GM21526 (cell line): ENCODE results near the gene IWS1.
"Not testable (repeated sequence)": the region's sequence is repeated elsewhere in the genome, so short reads cannot be mapped to it uniquely, and the experiment has no call there.

Experiments
- ATAC-seq: cut with Tn5 transposase; IDR thresholded peaks from one replicate; pipeline ENCODE4 v1.9.1; 2021; ENCODE audit warnings: moderate library complexity; ENCODE audit not compliant: unreplicated experiment, low FRiP score

Gene IWS1

DNA sequence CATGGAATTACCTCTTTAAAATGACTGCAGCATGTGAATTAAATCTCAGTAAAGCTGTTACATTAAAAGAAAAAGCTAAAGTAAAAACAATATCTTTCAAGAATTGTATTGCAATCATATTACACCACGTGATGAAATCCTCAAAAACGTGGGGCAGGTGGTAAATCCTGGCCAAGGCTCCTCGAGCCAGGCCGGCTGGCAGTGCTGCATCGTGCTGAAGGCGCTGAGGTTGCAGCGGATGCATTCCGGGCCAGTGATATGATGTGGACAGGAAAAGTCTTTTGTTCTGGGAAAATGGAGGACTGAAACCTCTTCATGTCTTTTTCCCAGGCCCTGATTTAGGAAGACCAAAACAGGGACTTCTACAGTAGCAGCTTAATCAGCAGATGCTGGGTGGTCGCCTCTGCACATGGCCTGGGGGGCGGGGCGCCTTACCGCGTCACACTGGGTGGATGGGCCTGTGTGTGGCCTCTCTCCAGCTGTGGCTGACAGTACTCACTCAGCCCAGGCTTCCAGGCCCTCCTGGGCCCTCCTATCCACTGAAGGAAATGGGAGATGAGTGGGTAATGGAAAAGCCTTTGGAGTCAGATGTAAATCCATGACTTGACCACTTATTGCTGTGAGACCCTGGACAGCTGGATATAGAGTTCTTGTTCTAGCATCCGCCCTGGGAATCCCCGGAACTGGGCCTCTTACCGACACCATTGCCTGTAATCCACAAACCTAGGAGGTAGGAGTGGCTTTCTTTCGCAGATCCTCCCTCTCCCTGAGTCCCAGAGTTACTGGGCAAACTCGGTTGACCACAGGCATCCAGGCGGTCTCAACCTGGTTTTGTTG lies 62.9 kb downstream of the IWS1 start:
- no peak for ATAC-seq

DNA sequence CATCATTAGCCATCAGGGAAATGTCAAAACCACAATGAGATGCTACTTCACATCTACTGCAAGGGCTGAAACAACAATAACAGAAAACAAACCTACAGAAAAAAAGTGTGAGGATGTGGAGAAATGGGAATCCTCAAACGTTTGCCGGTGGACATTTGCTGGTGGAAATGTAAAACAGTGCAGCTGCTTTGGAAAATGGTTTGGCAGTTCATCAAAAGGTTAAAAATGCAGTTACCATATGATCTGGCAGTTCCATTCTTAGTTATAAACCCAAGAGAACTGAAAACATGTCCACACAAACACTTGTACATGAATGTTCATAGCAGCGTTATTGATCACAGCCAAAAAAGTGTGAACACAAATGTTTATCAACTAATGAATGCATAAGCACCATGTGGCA lies 63.8 kb downstream of the IWS1 start:
- ATAC-seq: no peak

- no peak for ATAC-seq
These were observed 69.3 kb downstream of the IWS1 start for GRCh38 chr2:127456960-127457359.

GRCh38 chr2:127455566-127456493 lies 70.5 kb downstream of the IWS1 start:
- ATAC-seq: no peak

GRCh38 chr2:127454595-127455565 lies 71.4 kb downstream of the IWS1 start:
- ATAC-seq: no peak

- no peak for ATAC-seq
These were observed 72.7 kb downstream of the IWS1 start for GRCh38 chr2:127453392-127454171.

GRCh38 chr2:127453013-127453391 lies 73.3 kb downstream of the IWS1 start:
- no peak for ATAC-seq

- not testable (repeated sequence) for ATAC-seq
These were observed 73.9 kb downstream of the IWS1 start for GRCh38 chr2:127452423-127452822.

- no peak for ATAC-seq
These were observed 74.3 kb downstream of the IWS1 start for GRCh38 chr2:127451981-127452380.

DNA sequence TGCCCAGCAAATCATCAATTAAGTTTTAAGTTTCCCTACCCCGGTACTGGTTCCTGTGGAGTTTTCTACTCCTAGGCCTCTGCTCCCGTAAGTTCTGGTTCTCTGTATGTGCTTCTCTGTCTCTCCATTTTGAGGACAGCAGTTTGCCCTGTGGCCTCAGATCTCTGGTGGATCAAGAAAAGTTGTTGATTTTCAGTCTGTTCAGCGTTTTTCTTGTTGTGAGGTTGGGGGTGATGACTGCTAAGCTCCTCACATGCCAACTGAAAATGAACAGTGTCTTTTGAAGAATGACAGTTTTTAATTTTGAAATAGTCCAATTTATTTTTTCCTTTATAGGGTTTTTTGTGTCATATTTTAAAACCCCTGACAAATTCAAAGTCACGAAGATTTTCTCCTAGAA lies 76.4 kb downstream of the IWS1 start:
- ATAC-seq: no peak

GRCh38 chr2:127449414-127449813 lies 76.9 kb downstream of the IWS1 start:
- no peak for ATAC-seq

DNA sequence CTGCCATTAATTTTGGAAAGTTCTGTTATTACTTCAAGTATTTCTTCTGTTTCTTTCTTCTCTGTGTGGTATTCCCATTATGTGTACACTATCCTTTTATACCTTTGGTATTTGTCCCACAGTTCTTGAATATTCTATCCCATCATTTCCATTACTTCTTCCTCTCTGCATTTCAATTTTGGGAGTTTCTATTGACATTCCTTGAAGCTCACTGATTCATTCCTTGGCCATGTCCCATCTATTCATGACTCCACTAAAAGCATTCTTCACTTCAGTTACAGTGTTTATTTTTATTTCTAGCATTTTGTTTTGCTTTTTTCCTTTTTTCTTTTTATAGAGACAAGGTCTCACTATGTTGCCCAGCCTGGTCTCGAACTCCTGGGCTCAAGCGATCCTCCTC lies 77.8 kb downstream of the IWS1 start:
- no peak for ATAC-seq

DNA sequence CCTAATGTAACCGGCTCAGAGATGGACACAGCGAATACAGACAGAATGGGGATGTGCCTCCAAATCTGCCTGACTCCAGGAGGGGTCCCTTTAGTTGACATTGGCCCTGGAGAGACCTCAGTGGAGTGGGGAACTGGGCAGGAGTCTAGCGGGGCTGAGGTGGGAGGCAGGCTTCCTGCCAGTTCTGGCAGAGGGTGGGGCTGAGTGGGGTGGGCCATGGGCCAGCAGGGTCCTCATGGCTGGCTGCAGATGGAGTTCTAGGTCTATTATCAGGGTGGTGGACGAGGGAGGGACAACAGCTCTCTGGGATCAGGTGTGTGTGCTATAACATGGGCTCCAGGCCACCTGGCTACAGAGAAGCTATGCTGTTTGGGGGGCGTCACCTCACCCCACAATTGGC lies 86.9 kb downstream of the IWS1 start:
- no peak for ATAC-seq

GRCh38 chr2:127437781-127438726 lies 88.2 kb downstream of the IWS1 start:
- ATAC-seq: no peak

- ATAC-seq: no peak
These were observed 89.2 kb downstream of the IWS1 start for GRCh38 chr2:127437056-127437455.

DNA sequence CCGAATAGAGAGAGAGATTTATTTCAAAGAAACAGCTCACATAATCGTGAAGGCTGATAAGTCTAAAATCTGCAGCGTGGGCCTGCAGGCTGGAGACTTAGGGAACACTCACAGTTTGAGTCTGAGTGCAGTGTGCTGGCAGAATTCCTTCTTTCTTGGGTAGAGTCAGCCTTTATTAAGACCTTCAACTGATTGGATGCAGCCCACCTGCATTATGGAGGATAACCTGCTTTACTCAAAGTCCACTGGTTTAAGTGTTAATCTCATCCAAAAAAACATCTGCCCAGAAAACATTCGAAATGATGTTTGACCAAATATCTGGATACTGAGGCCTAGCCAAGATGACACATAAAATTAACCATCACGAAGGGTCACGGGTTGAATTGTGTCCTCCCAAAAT lies 91.8 kb downstream of the IWS1 start:
- ATAC-seq: no peak

DNA sequence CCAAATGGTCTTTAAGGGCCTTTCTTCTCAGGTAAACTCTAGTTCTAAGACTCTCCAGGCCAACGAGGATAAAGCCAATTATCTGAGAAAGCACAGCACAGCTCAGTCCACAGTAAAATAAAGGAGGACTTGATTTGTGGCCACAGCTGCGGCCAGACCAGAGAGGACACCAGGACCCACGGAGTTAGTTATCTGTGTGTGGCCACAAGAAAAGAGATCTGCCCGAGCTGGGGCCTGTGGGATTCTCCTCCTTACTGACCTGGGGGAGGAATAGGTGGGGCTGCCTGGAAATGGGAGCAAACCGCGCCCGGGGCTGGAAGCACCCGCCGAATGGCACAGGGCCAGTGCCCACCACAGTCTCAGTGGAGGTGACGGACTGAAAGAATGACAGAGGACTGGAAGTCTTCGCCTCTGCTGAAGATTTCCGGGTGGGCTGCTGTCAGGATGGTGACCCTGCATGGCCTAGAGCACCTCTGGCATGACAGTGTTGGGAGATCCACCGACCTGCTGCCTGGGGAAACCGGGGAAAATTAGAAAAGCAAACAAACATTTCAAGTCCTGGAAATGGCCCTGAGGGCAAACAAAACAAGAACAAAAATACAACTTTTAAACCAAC lies 94.8 kb downstream of the IWS1 start:
- no peak for ATAC-seq
